ENCODE data around the gene ATG16L1.
"Not testable (repeated sequence)": the region's sequence is repeated elsewhere in the genome, so short reads cannot be mapped to it uniquely, and the experiment has no call there.

ATG16L1 gene

GRCh38 chr2:233326500-233326899, 75.0 kb downstream of the ATG16L1 start:
- DNase-seq (ENCODE audit: extremely low read depth in 1 of 2, low read depth in 1 of 2): no peak

- DNase-seq (ENCODE audit: extremely low read depth in 1 of 2, low read depth in 1 of 2): no peak
Measured at GRCh38 chr2:233328922-233329321, 77.4 kb downstream of the ATG16L1 start.

GRCh38 chr2:233329489-233330135, 78.1 kb downstream of the ATG16L1 start:
- no peak for DNase-seq (ENCODE audit: extremely low read depth in 1 of 2, low read depth in 1 of 2)

GRCh38 chr2:233331536-233331935, 80.1 kb downstream of the ATG16L1 start:
- DNase-seq (ENCODE audit: extremely low read depth in 1 of 2, low read depth in 1 of 2): peak; percentile 54 to 59

GRCh38 chr2:233332125-233332524, 80.7 kb downstream of the ATG16L1 start:
- DNase-seq (ENCODE audit: extremely low read depth in 1 of 2, low read depth in 1 of 2): no peak

GRCh38 chr2:233334915-233335314, 83.4 kb downstream of the ATG16L1 start:
- DNase-seq (ENCODE audit: extremely low read depth in 1 of 2, low read depth in 1 of 2): no peak

- not testable (repeated sequence) for DNase-seq (ENCODE audit: extremely low read depth in 1 of 2, low read depth in 1 of 2)
Measured at GRCh38 chr2:233336091-233336490, 84.6 kb downstream of the ATG16L1 start.

- DNase-seq (ENCODE audit: extremely low read depth in 1 of 2, low read depth in 1 of 2): no peak
Measured at GRCh38 chr2:233336541-233336940, 85.1 kb downstream of the ATG16L1 start.

GRCh38 chr2:233338046-233338445, 86.6 kb downstream of the ATG16L1 start:
- DNase-seq (ENCODE audit: extremely low read depth in 1 of 2, low read depth in 1 of 2): no peak

GRCh38 chr2:233338812-233339368, 87.4 kb downstream of the ATG16L1 start:
- DNase-seq (ENCODE audit: extremely low read depth in 1 of 2, low read depth in 1 of 2): no peak

- no peak for DNase-seq (ENCODE audit: extremely low read depth in 1 of 2, low read depth in 1 of 2)
Measured at GRCh38 chr2:233339427-233339826, 88.0 kb downstream of the ATG16L1 start.

- no peak for DNase-seq (ENCODE audit: extremely low read depth in 1 of 2, low read depth in 1 of 2)
Measured at GRCh38 chr2:233341296-233341695, 89.8 kb downstream of the ATG16L1 start.

GRCh38 chr2:233342301-233342700, 90.8 kb downstream of the ATG16L1 start:
- DNase-seq (ENCODE audit: extremely low read depth in 1 of 2, low read depth in 1 of 2): no peak

- DNase-seq (ENCODE audit: extremely low read depth in 1 of 2, low read depth in 1 of 2): no peak
Measured at GRCh38 chr2:233343171-233343705, 91.8 kb downstream of the ATG16L1 start.

All from activated CD8-positive, alpha-beta memory T cell treated with anti-CD3 and anti-CD28 coated beads for 1 hour (primary cell).